ENCODE results near the gene PDCD11.
"Not testable (repeated sequence)": the region's sequence is repeated elsewhere in the genome, so short reads cannot be mapped to it uniquely, and the experiment has no call there.

Gene PDCD11

GRCh38 chr10:103472005-103472404 is 75.6 kb downstream of the PDCD11 start:
- no peak for DNase-seq (ENCODE audit: low read depth)

- no peak for DNase-seq (ENCODE audit: low read depth)
Measured at GRCh38 chr10:103473261-103473671, 76.8 kb downstream of the PDCD11 start.

GRCh38 chr10:103474077-103474476 is 77.7 kb downstream of the PDCD11 start:
- DNase-seq (ENCODE audit: low read depth): no peak

GRCh38 chr10:103475437-103475836 is 79.0 kb downstream of the PDCD11 start:
- no peak for DNase-seq (ENCODE audit: low read depth)

GRCh38 chr10:103476046-103476768 is 79.8 kb downstream of the PDCD11 start:
- DNase-seq (ENCODE audit: low read depth): no peak

GRCh38 chr10:103478671-103479070 is 82.2 kb downstream of the PDCD11 start:
- DNase-seq (ENCODE audit: low read depth): no peak

GRCh38 chr10:103479135-103479534 is 82.7 kb downstream of the PDCD11 start, which contains the start of gene CALHM3:
TSS of gene CALHM3 (minus strand) at chr10:103479240. CDS start at chr10:103479032, 208 bp downstream.
- no peak for DNase-seq (ENCODE audit: low read depth)

GRCh38 chr10:103480521-103480920 is 84.1 kb downstream of the PDCD11 start:
- DNase-seq (ENCODE audit: low read depth): no peak

- DNase-seq (ENCODE audit: low read depth): no peak
Measured at GRCh38 chr10:103481974-103482531, 85.6 kb downstream of the PDCD11 start.

GRCh38 chr10:103486635-103487409 is 90.4 kb downstream of the PDCD11 start:
- not testable (repeated sequence) for DNase-seq (ENCODE audit: low read depth)

- no peak for DNase-seq (ENCODE audit: low read depth)
Measured at GRCh38 chr10:103487410-103487708, 90.9 kb downstream of the PDCD11 start.

- DNase-seq (ENCODE audit: low read depth): no peak
Measured at GRCh38 chr10:103490986-103491314, 94.5 kb downstream of the PDCD11 start.

- DNase-seq (ENCODE audit: low read depth): no peak
Measured at GRCh38 chr10:103491729-103492364, 95.4 kb downstream of the PDCD11 start.

GRCh38 chr10:103492655-103493261 is 96.3 kb downstream of the PDCD11 start:
- no peak for DNase-seq (ENCODE audit: low read depth)

GRCh38 chr10:103493362-103493915 is 97.0 kb downstream of the PDCD11 start, which contains the start of gene NEURL1:
TSS of gene NEURL1 (plus strand) at chr10:103493705. CDS start at chr10:103494388, 683 bp downstream.
- no peak for DNase-seq (ENCODE audit: low read depth)

GRCh38 chr10:103493916-103494877 is 97.8 kb downstream of the PDCD11 start:
- DNase-seq (ENCODE audit: low read depth): no peak

GRCh38 chr10:103495321-103495720 is 98.9 kb downstream of the PDCD11 start:
- DNase-seq (ENCODE audit: low read depth): no peak

All from stimulated activated CD8-positive, alpha-beta memory T cell treated with anti-CD3 and anti-CD28 coated beads, Interleukin-4, amount 100 ng/mL, for 24 hours (primary cell).